K562 (cell line): ENCODE results near the gene PPWD1. TPM values are rescaled to one million over a fixed set of nuclear protein-coding genes. Genes with fewer than 3 reads are reported as not detected.

ENCODE experiments used
- ATAC-seq: fragments of 200-7000 bp; cut with Tn5 transposase; 3 replicates; pipeline ENCODE4 v1.9.1; 2020; ENCODE audit warnings: moderate library complexity
- BruUV-seq: library from RNA; stranded (reverse); fragments of 400-500 nt; replicated peaks from 2 replicates; lab custom pipeline; 2021; lab: Mats Ljungman, UMichigan
- CTCF ChIA-PET: fragments of 300-600 bp; formaldehyde crosslinking; extraction: SDS; loops from one replicate; lab custom pipeline; 2021; ENCODE audit warnings: low intra/inter-chr PET ratio; lab: Yijun Ruan, JAX
- POLR2A ChIA-PET: fragments of 300-600, 350-650 bp; sonication (Branson Sonifier 250); formaldehyde crosslinking; extraction: SDS; loops from one replicate; lab custom pipeline; 2021; ENCODE audit warnings: antibody characterized with exemption, inconsistent platforms; lab: Yijun Ruan, JAX
- DNase-seq, 4 experiments: peaks; one replicate each; pipeline versions ENCODE4 v3.0.0 to v3.0.0-alpha.2; 2011 to 2018; ENCODE audit warnings: low spot score in 3 of 4, mixed read lengths in 3 of 4; ENCODE audit errors: extremely low read depth in 1 of 4
- FAIRE-seq: peaks from 2 replicates; lab custom pipeline; 2011; peaks lifted over from hg19 to GRCh38; lab: Jason Lieb, UNC
- H2AFZ ChIP-seq: 2 replicates; pipeline ENCODE4 v1.6.0; 2011; ENCODE audit warnings: low read depth, low read length, control low read depth, inconsistent platforms
- H3K27ac ChIP-seq: fragments of 200-600 bp; 3 replicates; pipeline ENCODE4 v1.8.0; 2011; ENCODE audit warnings: low read depth, mild to moderate bottlenecking, control low read depth, inconsistent platforms, low read length, moderate library complexity, mixed read lengths; ENCODE audit errors: extremely low read depth
- H3K27me3 ChIP-seq, 2 experiments: fragments of 300-600 bp in 1 of 2; 2 replicates in 1 of 2; 3 replicates in 1 of 2; pipeline versions ENCODE4 v1.6.0 to v1.8.0; 2011; ENCODE audit warnings: inconsistent platforms in 2 of 2, low read length in 2 of 2, mild to moderate bottlenecking in 1 of 2, mixed read lengths in 1 of 2, moderate library complexity in 1 of 2; ENCODE audit not compliant: control insufficient read depth in 2 of 2, insufficient read depth in 2 of 2
- H3K36me3 ChIP-seq: fragments of 300-600 bp; 3 replicates; pipeline ENCODE4 v1.8.0; 2011; ENCODE audit warnings: mild to moderate bottlenecking, low read length, inconsistent platforms; ENCODE audit not compliant: control insufficient read depth, insufficient read depth
- H3K4me1 ChIP-seq, 2 experiments: fragments of 200-600 bp in 1 of 2; replicated peaks in 1 of 2; 2 replicates in 1 of 2; 3 replicates in 1 of 2; pipeline versions ENCODE4 v1.5.1 to v1.8.0; 2011; ENCODE audit warnings: inconsistent platforms in 2 of 2, low read length in 2 of 2, mild to moderate bottlenecking in 1 of 2, mixed read lengths in 1 of 2, moderate library complexity in 1 of 2; ENCODE audit not compliant: control insufficient read depth in 2 of 2, insufficient read depth in 2 of 2
- H3K4me2 ChIP-seq: 2 replicates; pipeline ENCODE4 v1.6.1; 2011; ENCODE audit warnings: low read length, control low read depth, inconsistent platforms, mixed read lengths; ENCODE audit not compliant: insufficient read depth
- H3K4me3 ChIP-seq: fragments of 200-600 bp; sonication (generic), shearing (Covaris generic); 2 replicates; pipeline ENCODE4 v1.5.1; 2016; ENCODE audit warnings: control low read depth, inconsistent platforms
- H3K79me2 ChIP-seq: fragments of 200-600 bp; 3 replicates; pipeline ENCODE4 v1.8.0; 2011; ENCODE audit warnings: low read length, inconsistent platforms; ENCODE audit not compliant: control insufficient read depth, insufficient read depth
- H3K9ac ChIP-seq, 2 experiments: 2 replicates each; pipeline versions ENCODE4 v1.6.0 to v1.6.1; 2011; ENCODE audit warnings: low read depth in 2 of 2, low read length in 2 of 2, control low read depth in 1 of 2, inconsistent platforms in 1 of 2, mild to moderate bottlenecking in 1 of 2, mixed read lengths in 1 of 2; ENCODE audit not compliant: insufficient read depth in 1 of 2
- H3K9me1 ChIP-seq: one replicate; pipeline ENCODE4 v1.6.0; 2011; ENCODE audit warnings: inconsistent platforms, mild to moderate bottlenecking, low read length, moderate library complexity; ENCODE audit not compliant: control insufficient read depth, insufficient read depth
- H3K9me3 ChIP-seq: replicated peaks from 2 replicates; pipeline ENCODE4 v1.5.1; 2011; ENCODE audit warnings: low read depth, low read length, inconsistent platforms; ENCODE audit not compliant: control insufficient read depth, insufficient read depth
- H4K20me1 ChIP-seq: replicated peaks from 2 replicates; pipeline ENCODE4 v1.6.1; 2011; ENCODE audit warnings: low read length, inconsistent platforms, mixed read lengths; ENCODE audit not compliant: control insufficient read depth, insufficient read depth
- CHD2 ChIP-seq: IDR thresholded peaks from 2 replicates; pipeline ENCODE4 v1.6.1; 2011; ENCODE audit warnings: low read depth, low read length
- CSDE1 ChIP-seq, 2 experiments: fragments of 450-650 bp; IDR thresholded peaks; 2 replicates each; pipeline ENCODE4 v1.6.1; 2016; ENCODE audit warnings: mild to moderate bottlenecking in 1 of 2
- FIP1L1 ChIP-seq: fragments of 200-400 bp; formaldehyde crosslinking; IDR thresholded peaks from 2 replicates; pipeline ENCODE4 v1.6.1; 2018; ENCODE audit warnings: mild to moderate bottlenecking, low read depth, low read length; ENCODE audit not compliant: poor library complexity, severe bottlenecking
- FOXA3 ChIP-seq, 2 experiments: fragments of 450-650 bp in 1 of 2; sonication (generic) in 1 of 2; formaldehyde crosslinking; IDR thresholded peaks in 1 of 2; conservative IDR thresholded peaks in 1 of 2; 2 replicates each; pipeline versions ENCODE4 v1.4.0 to v1.8.0; 2020 to 2022; ENCODE audit warnings: mild to moderate bottlenecking in 2 of 2, missing genetic modification reagents in 1 of 2
- HNRNPH1 ChIP-seq: fragments of 200-400 bp; formaldehyde crosslinking; optimal IDR thresholded peaks from 2 replicates; pipeline ENCODE3; 2017; ENCODE audit warnings: low read depth, mild to moderate bottlenecking, low read length, moderate library complexity
- KLF6 ChIP-seq: fragments of 250-450 bp; sonication (Bioruptor Pico); IDR thresholded peaks from 2 replicates; pipeline ENCODE4 v1.4.0; 2020; ENCODE audit warnings: mild to moderate bottlenecking, moderate library complexity, borderline replicate concordance
- MTA3 ChIP-seq: fragments of 450-650 bp; formaldehyde crosslinking; IDR thresholded peaks from 2 replicates; pipeline ENCODE4 v1.6.1; 2017; ENCODE audit warnings: mild to moderate bottlenecking, borderline replicate concordance
- RCOR1 ChIP-seq, 2 experiments: IDR thresholded peaks; 2 replicates each; pipeline ENCODE4 v1.6.1; 2012; ENCODE audit warnings: low read depth in 2 of 2, low read length in 2 of 2, borderline replicate concordance in 1 of 2, improper control_type of control experiment in 1 of 2
- SAFB2 ChIP-seq: fragments of 200-400 bp; formaldehyde crosslinking; IDR thresholded peaks from 2 replicates; pipeline ENCODE4 v1.6.1; 2018; ENCODE audit warnings: borderline replicate concordance, low read length, low read depth, moderate library complexity; ENCODE audit not compliant: severe bottlenecking
- YBX1 ChIP-seq: fragments of 450-650 bp; IDR thresholded peaks from 2 replicates; pipeline ENCODE4 v1.7.1; 2016; ENCODE audit warnings: mild to moderate bottlenecking
- ZC3H11A ChIP-seq: IDR thresholded peaks from 2 replicates; pipeline ENCODE4 v1.6.1; 2012; ENCODE audit warnings: low read depth, low read length, improper control_type of control experiment
- ZFP36 ChIP-seq: fragments of 150-350 bp; IDR thresholded peaks from 2 replicates; pipeline ENCODE4 v1.6.1; 2018; ENCODE audit warnings: low read length, low read depth; ENCODE audit not compliant: partially characterized antibody
- WGBS: fragments of 100-300 bp; shearing (Covaris generic); methylation state at CpG from one replicate; pipeline ENCODE4 v1.1.6; 2016; ENCODE audit warnings: low coverage, mixed read lengths; ENCODE audit not compliant: insufficient coverage; ENCODE audit errors: missing lambda C conversion rate; 5-methylcytosine and 5-hydroxymethylcytosine counted together
- in situ Hi-C: fragments of 300-500 bp; cut with MboI; formaldehyde crosslinking; loops from 4 replicates; pipeline ENCODE4 v1.15.0; 2018; ENCODE audit warnings: inconsistent platforms, mixed read lengths
- intact Hi-C: fragments of 100-400 bp; cut with micrococcal nuclease; formaldehyde crosslinking; loops from 2 replicates; pipeline ENCODE4 v1.14.2; 2022
- polyA plus RNA-seq, 8 experiments: library from polyadenylated mRNA; depleted of rRNA in 4 of 8; stranded (reverse) in 5 of 8; unstranded in 3 of 8; fragments of >200 nt; fragmentation: Nextera tagmentation in 2 of 8; fragmentation: Illumina TruSeq in 1 of 8; extraction: Ambion mirVana in 2 of 8; extraction: Trizol in 1 of 8; gene quantifications; 2 replicates each; pipeline versions ENCODE4 v1.2.1 to v1.2.3, GENCODE V29; 2011 to 2014; ENCODE audit warnings: inconsistent platforms in 1 of 8, missing spikeins in 1 of 8
- total RNA-seq, 7 experiments: library from RNA; depleted of rRNA in 6 of 7; stranded (reverse); fragments of >200 nt in 6 of 7; fragmentation: Illumina TruSeq in 2 of 7; extraction: Trizol in 2 of 7; gene quantifications; 2 replicates each; pipeline versions ENCODE4 v1.2.1 to v1.2.3, GENCODE V29; 2011 to 2021; ENCODE audit warnings: low replicate concordance in 1 of 7
- TF ChIP-seq, protein P1 (sequence below): sonication (generic); formaldehyde crosslinking; IDR thresholded peaks from 2 replicates; pipeline ENCODE4 v1.5.0; 2020; ENCODE audit warnings: missing genetic modification reagents

PPWD1 gene
- total and polyA plus RNA-seq, 9 of the 15 experiments (the other 6 are each of a cell fraction or from before 2014, with no cell fraction given): 24.1 to 89.2 (median 51.4) TPM

DNA sequence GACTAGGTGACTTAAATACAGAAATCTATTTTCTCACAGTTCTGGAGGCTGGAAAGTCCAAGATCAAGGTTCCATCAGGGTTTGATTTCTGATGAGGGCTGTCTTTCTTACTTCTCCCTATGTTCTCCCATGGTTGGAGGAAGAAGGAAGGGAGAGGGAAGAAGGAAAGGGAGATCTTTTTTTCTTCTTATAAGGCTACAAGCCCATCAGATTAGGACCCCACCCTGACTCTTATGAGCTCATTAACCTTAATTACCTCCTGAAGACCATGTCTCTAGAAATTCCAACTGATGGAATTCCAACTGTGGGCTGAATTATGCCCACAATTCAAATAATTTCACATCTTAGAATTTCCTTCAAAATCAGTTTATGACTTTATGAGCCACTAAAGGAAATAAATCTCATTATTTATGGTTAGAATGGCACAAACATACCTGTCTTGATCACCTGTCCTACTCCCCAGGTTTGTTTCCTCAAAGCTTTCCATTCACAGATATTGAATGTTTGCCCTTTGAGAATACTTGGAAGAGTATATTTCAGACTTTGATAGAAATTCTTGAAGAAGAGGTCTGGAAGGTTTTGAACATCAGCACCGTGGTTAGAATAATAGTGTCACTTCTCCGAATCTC lies 7.6 kb downstream of the PPWD1 start:
- intact Hi-C loops: no loop called here
- no TSS peak for BruUV-seq

DNA sequence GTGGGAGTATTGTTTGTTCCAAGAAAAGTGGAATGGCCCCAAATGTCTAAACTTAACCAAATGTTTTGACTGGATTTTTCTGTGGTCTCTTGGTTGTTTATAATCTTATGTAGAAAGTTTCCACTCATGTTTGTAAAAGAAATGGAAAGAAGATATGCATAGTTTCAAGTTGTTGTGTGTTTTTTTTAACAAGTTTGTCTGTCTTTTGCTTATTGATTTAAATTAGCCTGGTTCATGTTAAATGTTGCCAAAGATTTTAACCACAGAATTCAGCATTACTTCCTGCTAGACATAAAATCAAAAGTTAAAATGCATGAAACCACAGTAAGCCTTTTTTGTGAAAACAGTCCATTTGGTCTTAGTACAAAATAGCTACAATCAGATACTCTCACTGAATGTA lies 14.0 kb downstream of the PPWD1 start:
- H3K4me2 ChIP-seq: no peak overlapping the region
- no peaks in the 10 kb centered on the region for H4K20me1 ChIP-seq
- POLR2A ChIA-PET: no interaction called here
- ATAC-seq: no peak
- no peak overlapping the region for H3K9ac ChIP-seq
- H3K79me2 ChIP-seq: 0 out of 3 replicates have a peak, but pooled peaks cover 2% of the 10 kb centered on the region
- no peaks in the 10 kb centered on the region for H3K9me3 ChIP-seq
- H3K4me1 ChIP-seq: no peaks in the 10 kb centered on the region
- no peaks in the 10 kb centered on the region for H3K9me1 ChIP-seq
- FAIRE-seq: no peak
- no TSS peak for BruUV-seq
- intact Hi-C loops: no loop called here
- H3K36me3 ChIP-seq: peaks cover 78% of the 10 kb centered on the region; the same call in 2 of the 3 replicates
- no peak overlapping the region for H3K4me3 ChIP-seq
- CTCF ChIA-PET: no interaction called here
- no peaks in the 10 kb centered on the region for H3K27me3 ChIP-seq
- no peak for TF ChIP-seq CSDE1 (IDR thresholded peaks at IDR 0.05)
- TF ChIP-seq HNRNPH1: no peak
- no peak for TF ChIP-seq FIP1L1
- no peak for TF ChIP-seq KLF6 (CRISPR knock-in tag)
- TF ChIP-seq, protein P1, sequence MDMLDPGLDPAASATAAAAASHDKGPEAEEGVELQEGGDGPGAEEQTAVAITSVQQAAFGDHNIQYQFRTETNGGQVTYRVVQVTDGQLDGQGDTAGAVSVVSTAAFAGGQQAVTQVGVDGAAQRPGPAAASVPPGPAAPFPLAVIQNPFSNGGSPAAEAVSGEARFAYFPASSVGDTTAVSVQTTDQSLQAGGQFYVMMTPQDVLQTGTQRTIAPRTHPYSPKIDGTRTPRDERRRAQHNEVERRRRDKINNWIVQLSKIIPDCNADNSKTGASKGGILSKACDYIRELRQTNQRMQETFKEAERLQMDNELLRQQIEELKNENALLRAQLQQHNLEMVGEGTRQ: no peak
- TF ChIP-seq RCOR1 (IDR thresholded peaks at IDR 0.05; ENCODE audit: borderline replicate concordance in 1 of 2, low read depth in 2 of 2, low read length in 2 of 2): no peak
- no peak for TF ChIP-seq YBX1
- in situ Hi-C loops: no loop called here
- no peak overlapping the region for H2AFZ ChIP-seq
- H3K27ac ChIP-seq: no peak overlapping the region
- no peak for DNase-seq

More for the DNA sequence above, 7.6 kb downstream of the PPWD1 start:
- in situ Hi-C loops: no loop called here
- no peak overlapping the region for H3K27ac ChIP-seq
- no peaks in the 10 kb centered on the region for H3K27me3 ChIP-seq
- POLR2A ChIA-PET: no interaction called here
- no peaks in the 10 kb centered on the region for H4K20me1 ChIP-seq
- DNase-seq (no peak), ATAC-seq (no peak), FAIRE-seq (no peak)
- 94% methylated on average over 2 of the region's 2 CpGs for WGBS
- H3K79me2 ChIP-seq: peaks cover 14% of the 10 kb centered on the region
- no peak overlapping the region for H2AFZ ChIP-seq
- CTCF ChIA-PET: no interaction called here
- no peaks in the 10 kb centered on the region for H3K9me1 ChIP-seq
- peaks cover 72% of the 10 kb centered on the region for H3K36me3 ChIP-seq
- no peak overlapping the region for H3K4me2 ChIP-seq
- no peaks in the 10 kb centered on the region for H3K4me1 ChIP-seq
- TF ChIP-seq ZC3H11A (no peak), SAFB2 (no peak), MTA3 (no peak), FOXA3 (CRISPR knock-in tag; conservative IDR thresholded peaks at IDR 0.05 in 1 of 2, IDR thresholded peaks at IDR 0.05 in 1 of 2) (no peak), CHD2 (no peak), ZFP36 (no peak)
- no peaks in the 10 kb centered on the region for H3K9me3 ChIP-seq
- H3K9ac ChIP-seq: no peak overlapping the region
- H3K4me3 ChIP-seq: no peak overlapping the region
